ENCODE results near the gene FADS2. TPM values are rescaled to one million over a fixed set of nuclear protein-coding genes. Genes with fewer than 3 reads are reported as not detected.

Gene FADS2
- total RNA-seq, 4 donors from 2014 or later = 2.7 to 28.8 (median 3.9) TPM

DNA sequence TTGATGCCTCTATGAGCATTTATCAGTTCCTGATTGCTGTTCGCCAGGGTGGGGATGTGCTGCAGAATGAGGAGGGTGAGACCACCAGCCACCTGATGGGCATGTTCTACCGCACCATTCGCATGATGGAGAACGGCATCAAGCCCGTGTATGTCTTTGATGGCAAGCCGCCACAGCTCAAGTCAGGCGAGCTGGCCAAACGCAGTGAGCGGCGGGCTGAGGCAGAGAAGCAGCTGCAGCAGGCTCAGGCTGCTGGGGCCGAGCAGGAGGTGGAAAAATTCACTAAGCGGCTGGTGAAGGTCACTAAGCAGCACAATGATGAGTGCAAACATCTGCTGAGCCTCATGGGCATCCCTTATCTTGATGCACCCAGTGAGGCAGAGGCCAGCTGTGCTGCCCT is 32.6 kb upstream of the FADS2 start:
- DNase-seq = no peak
- WGBS, 2 donors (ENCODE audit: low coverage in 1 of 2) = 93% methylated on average over 12 of the region's 12 CpGs; no CpG with 5 or more reads in 1 of the 2 donors
- in situ Hi-C loops (cut with MboI; ENCODE audit: low pct_ligation_motif_present in 1 of 4, low pct_unique_long_range_greater_than_20kb in 1 of 4, low sequenced_read_pairs in 3 of 4) = loop anchor here in 3 of 4 donors (10.0 to 25.0 kb wide), 3 partner anchors 159 to 317 kb away; partner anchors contain the start of genes INCENP (in 2 of the 3) and BEST1 (in 1 of the 3)
- TF ChIP-seq EP300 (IDR thresholded peaks at IDR 0.05; ENCODE audit: low read depth) (no peak), POLR2A (IDR thresholded peaks at IDR 0.05) (no peak), POLR2AphosphoS5 (IDR thresholded peaks at IDR 0.05) (no peak)
- TF ChIP-seq, protein P1, sequence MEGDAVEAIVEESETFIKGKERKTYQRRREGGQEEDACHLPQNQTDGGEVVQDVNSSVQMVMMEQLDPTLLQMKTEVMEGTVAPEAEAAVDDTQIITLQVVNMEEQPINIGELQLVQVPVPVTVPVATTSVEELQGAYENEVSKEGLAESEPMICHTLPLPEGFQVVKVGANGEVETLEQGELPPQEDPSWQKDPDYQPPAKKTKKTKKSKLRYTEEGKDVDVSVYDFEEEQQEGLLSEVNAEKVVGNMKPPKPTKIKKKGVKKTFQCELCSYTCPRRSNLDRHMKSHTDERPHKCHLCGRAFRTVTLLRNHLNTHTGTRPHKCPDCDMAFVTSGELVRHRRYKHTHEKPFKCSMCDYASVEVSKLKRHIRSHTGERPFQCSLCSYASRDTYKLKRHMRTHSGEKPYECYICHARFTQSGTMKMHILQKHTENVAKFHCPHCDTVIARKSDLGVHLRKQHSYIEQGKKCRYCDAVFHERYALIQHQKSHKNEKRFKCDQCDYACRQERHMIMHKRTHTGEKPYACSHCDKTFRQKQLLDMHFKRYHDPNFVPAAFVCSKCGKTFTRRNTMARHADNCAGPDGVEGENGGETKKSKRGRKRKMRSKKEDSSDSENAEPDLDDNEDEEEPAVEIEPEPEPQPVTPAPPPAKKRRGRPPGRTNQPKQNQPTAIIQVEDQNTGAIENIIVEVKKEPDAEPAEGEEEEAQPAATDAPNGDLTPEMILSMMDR (IDR thresholded peaks at IDR 0.05) = no peak
- intact Hi-C loops (cut with DNase I; ENCODE audit: low total_unique reads) = loop anchor here (10.0 kb wide), 1 partner anchor 289 kb away; no protein-coding TSS in a partner anchor
- no peak overlapping the region for H3K4me3 ChIP-seq
- no peaks in the 10 kb centered on the region for H3K27me3 ChIP-seq
- H3K9me3 ChIP-seq = no peaks in the 10 kb centered on the region
- H3K27ac ChIP-seq = no peak overlapping the region
- peaks cover 5 to 24% (median 22%) of the 10 kb centered on the region in 4 donors for H3K4me1 ChIP-seq
- no peaks in the 10 kb centered on the region for H3K36me3 ChIP-seq

DNA sequence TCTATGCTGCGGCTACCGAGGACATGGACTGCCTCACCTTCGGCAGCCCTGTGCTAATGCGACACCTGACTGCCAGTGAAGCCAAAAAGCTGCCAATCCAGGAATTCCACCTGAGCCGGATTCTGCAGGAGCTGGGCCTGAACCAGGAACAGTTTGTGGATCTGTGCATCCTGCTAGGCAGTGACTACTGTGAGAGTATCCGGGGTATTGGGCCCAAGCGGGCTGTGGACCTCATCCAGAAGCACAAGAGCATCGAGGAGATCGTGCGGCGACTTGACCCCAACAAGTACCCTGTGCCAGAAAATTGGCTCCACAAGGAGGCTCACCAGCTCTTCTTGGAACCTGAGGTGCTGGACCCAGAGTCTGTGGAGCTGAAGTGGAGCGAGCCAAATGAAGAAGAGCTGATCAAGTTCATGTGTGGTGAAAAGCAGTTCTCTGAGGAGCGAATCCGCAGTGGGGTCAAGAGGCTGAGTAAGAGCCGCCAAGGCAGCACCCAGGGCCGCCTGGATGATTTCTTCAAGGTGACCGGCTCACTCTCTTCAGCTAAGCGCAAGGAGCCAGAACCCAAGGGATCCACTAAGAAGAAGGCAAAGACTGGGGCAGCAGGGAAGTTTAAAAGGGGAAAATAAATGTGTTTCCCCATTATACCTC is 32.1 kb upstream of the FADS2 start:
- no peaks in the 10 kb centered on the region for H3K27me3 ChIP-seq
- no peaks in the 10 kb centered on the region for H3K36me3 ChIP-seq
- TF ChIP-seq, protein P1 (IDR thresholded peaks at IDR 0.05) = no peak
- no peak for TF ChIP-seq POLR2A (IDR thresholded peaks at IDR 0.05)
- no peak for TF ChIP-seq EP300 (IDR thresholded peaks at IDR 0.05; ENCODE audit: low read depth)
- TF ChIP-seq POLR2AphosphoS5 (IDR thresholded peaks at IDR 0.05) = no peak
- H3K9me3 ChIP-seq = no peaks in the 10 kb centered on the region
- H3K4me1 ChIP-seq = peaks cover 5 to 24% (median 19%) of the 10 kb centered on the region in 4 donors
- DNase-seq = no peak
- WGBS, 2 donors (ENCODE audit: low coverage in 1 of 2) = 94% methylated on average over 5 to 18 of the region's 18 CpGs
- no peak overlapping the region for H3K4me3 ChIP-seq
- intact Hi-C loops (cut with DNase I; ENCODE audit: low total_unique reads) (loop anchor here (10.0 kb wide), 1 partner anchor 289 kb away; no protein-coding TSS in a partner anchor), in situ Hi-C loops (cut with MboI; ENCODE audit: low pct_ligation_motif_present in 1 of 4, low pct_unique_long_range_greater_than_20kb in 1 of 4, low sequenced_read_pairs in 3 of 4) (loop anchor here in 3 of 4 donors (10.0 to 25.0 kb wide), 3 partner anchors 159 to 316 kb away; partner anchors contain the start of genes INCENP (in 2 of the 3) and BEST1 (in 1 of the 3))
- H3K27ac ChIP-seq = no peak overlapping the region

DNA sequence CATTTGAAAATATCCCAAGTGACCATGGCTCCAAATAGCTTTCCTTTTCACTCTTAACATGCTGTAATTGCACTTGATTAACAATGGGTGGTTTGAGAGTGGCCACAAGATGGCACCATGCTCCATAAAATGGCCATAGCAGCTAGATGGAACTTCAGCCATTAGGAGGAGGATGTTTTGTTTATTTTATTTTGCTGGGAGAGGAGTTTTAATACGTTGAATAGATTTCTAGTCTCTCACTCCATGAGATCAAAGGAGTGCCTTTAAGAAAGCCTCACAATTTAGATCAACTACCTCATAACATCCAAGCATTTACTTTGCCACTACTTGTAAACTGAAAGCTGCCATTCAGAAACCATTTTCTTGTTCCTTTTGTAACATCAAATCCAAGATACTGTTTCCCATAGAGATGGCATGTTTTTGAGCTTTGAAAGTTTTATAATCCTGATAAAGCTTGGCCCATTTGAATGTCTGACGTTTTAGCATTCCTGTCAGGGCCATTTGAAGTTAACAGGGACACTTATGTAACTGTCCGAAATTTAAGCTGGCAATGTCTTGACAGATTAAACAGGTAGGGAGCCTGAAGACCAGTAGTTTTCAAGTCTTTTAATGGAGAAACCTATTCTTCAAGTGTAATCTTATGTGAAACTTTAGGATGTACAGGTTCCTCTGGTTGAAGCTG is 30.7 kb upstream of the FADS2 start:
- Histone ChIP-seq H3K27me3 (no peaks in the 10 kb centered on the region), H3K9me3 (no peaks in the 10 kb centered on the region), H3K4me1 (peaks cover 0 to 15% (median 10%) of the 10 kb centered on the region in 4 donors), H3K36me3 (no peaks in the 10 kb centered on the region), H3K4me3 (no peak overlapping the region), H3K27ac (peak overlapping the region in 2 of 4 donors; percentile 17 to 34)
- in situ Hi-C loops (cut with MboI; ENCODE audit: low pct_ligation_motif_present in 1 of 4, low pct_unique_long_range_greater_than_20kb in 1 of 4, low sequenced_read_pairs in 3 of 4) = loop anchor here in 3 of 4 donors (10.0 to 25.0 kb wide), 3 partner anchors 157 to 315 kb away; partner anchors contain the start of genes INCENP (in 2 of the 3) and BEST1 (in 1 of the 3)
- intact Hi-C loops (cut with DNase I; ENCODE audit: low total_unique reads) = loop anchor here (10.0 kb wide), 1 partner anchor 287 kb away; no protein-coding TSS in a partner anchor
- TF ChIP-seq, protein P1 (IDR thresholded peaks at IDR 0.05) = peak; percentile 73 to 90 (median 80)
- no peak for TF ChIP-seq POLR2A (IDR thresholded peaks at IDR 0.05)
- peak; percentile 83 for DNase-seq
- WGBS, 2 donors (ENCODE audit: low coverage in 1 of 2) = 53 to 79% methylated on average over 2 to 3 of the region's 3 CpGs

All from transverse colon (tissue), 4 donors.